ENCODE results near the gene GPR148. TPM values are rescaled to one million over a fixed set of nuclear protein-coding genes. Genes with fewer than 3 reads are reported as not detected.

Gene GPR148
- total RNA-seq, 4 donors from 2014 or later = not detected

- TF ChIP-seq POLR2A (IDR thresholded peaks at IDR 0.05) (no peak), CTCF (IDR thresholded peaks at IDR 0.05) (no peak)
- H3K27me3 ChIP-seq = peaks cover 3 to 81% (median 15%) of the 10 kb centered on the region in 4 donors
- peaks cover 3 to 13% (median 7%) of the 10 kb centered on the region in 3 donors for H3K4me1 ChIP-seq
- intact Hi-C loops (cut with DNase I) = no loop called here
- no peaks in the 10 kb centered on the region for H3K36me3 ChIP-seq
- 38 to 47% methylated on average over 2 to 4 of the region's 10 CpGs for WGBS, 2 donors
- no peaks in the 10 kb centered on the region for H3K9me3 ChIP-seq
- no peak overlapping the region for H3K27ac ChIP-seq
- no peak for DNase-seq
- no peak overlapping the region for H3K4me3 ChIP-seq
Measured at GRCh38 chr2:130759906-130760753, 31.3 kb downstream of the GPR148 start.

GRCh38 chr2:130760754-130761751 lies 32.2 kb downstream of the GPR148 start:
- Histone ChIP-seq H3K27me3 (peaks cover 3 to 72% (median 8%) of the 10 kb centered on the region in 4 donors), H3K4me1 (peaks cover 0 to 7% (median 0%) of the 10 kb centered on the region in 3 donors), H3K36me3 (no peaks in the 10 kb centered on the region), H3K27ac (no peak overlapping the region), H3K4me3 (no peak overlapping the region), H3K9me3 (no peaks in the 10 kb centered on the region)
- intact Hi-C loops (cut with DNase I) = no loop called here
- no peak for DNase-seq
- TF ChIP-seq CTCF (IDR thresholded peaks at IDR 0.05) (no peak), POLR2A (IDR thresholded peaks at IDR 0.05) (no peak)
- WGBS, 2 donors = 71 to 78% methylated on average over 8 to 12 of the region's 14 CpGs

- peaks cover 0 to 60% (median 0%) of the 10 kb centered on the region in 4 donors for H3K27me3 ChIP-seq
- 70% methylated on average over 6 of the region's 37 CpGs; no CpG with 5 or more reads in 1 of the 2 donors for WGBS, 2 donors
- H3K4me3 ChIP-seq = no peak overlapping the region
- no peaks in the 10 kb centered on the region for H3K4me1 ChIP-seq
- H3K36me3 ChIP-seq = no peaks in the 10 kb centered on the region
- H3K27ac ChIP-seq = no peak overlapping the region
- DNase-seq = no peak
- TF ChIP-seq CTCF (IDR thresholded peaks at IDR 0.05) (no peak), POLR2A (IDR thresholded peaks at IDR 0.05) (no peak)
- H3K9me3 ChIP-seq = no peaks in the 10 kb centered on the region
- intact Hi-C loops (cut with DNase I) = no loop called here
Measured at GRCh38 chr2:130762031-130762909, 33.4 kb downstream of the GPR148 start.

GRCh38 chr2:130762910-130763385 lies 34.1 kb downstream of the GPR148 start:
- intact Hi-C loops (cut with DNase I) = no loop called here
- Histone ChIP-seq H3K36me3 (no peaks in the 10 kb centered on the region), H3K4me3 (no peak overlapping the region), H3K9me3 (no peaks in the 10 kb centered on the region), H3K27ac (no peak overlapping the region), H3K27me3 (peaks cover 0 to 58% (median 0%) of the 10 kb centered on the region in 4 donors), H3K4me1 (no peaks in the 10 kb centered on the region)
- TF ChIP-seq CTCF (IDR thresholded peaks at IDR 0.05) (no peak), POLR2A (IDR thresholded peaks at IDR 0.05) (no peak)
- whole genome bisulfite sequencing, 2 donors = 78 to 81% methylated on average over 8 to 11 of the region's 22 CpGs
- DNase-seq = no peak
